ENCODE results near the gene SIAH2. TPM values are rescaled to one million over a fixed set of nuclear protein-coding genes. Genes with fewer than 3 reads are reported as not detected.

Gene SIAH2
- total and polyA plus RNA-seq, 2 of the 8 experiments (the other 6 are each of a cell fraction or from before 2014, with no cell fraction given) = 23.9 to 34.2 TPM

- Histone ChIP-seq H3K79me1 (ENCODE audit: low read depth, low read length) (peaks cover 3% of the 10 kb centered on the region; the same call in 1 of the 2 replicates), H3K4me1 (replicated peaks in 1 of 4; ENCODE audit: control insufficient read depth in 3 of 4, insufficient read depth in 4 of 4, low read length in 3 of 4) (peaks cover 0 to 2% (median 0%) of the 10 kb centered on the region in 4 experiments; a peak in 2 of 7 replicates), H2AK5ac (ENCODE audit: low read depth, low read length) (no peak overlapping the region), H3K56ac (replicated peaks; ENCODE audit: insufficient read length, low read depth, low read length) (no peak overlapping the region), H4K5ac (ENCODE audit: insufficient read length, low read depth, low read length) (no peak overlapping the region), H2BK120ac (replicated peaks; ENCODE audit: low read depth, low read length) (no peak overlapping the region), H4K8ac (ENCODE audit: extremely low read depth, insufficient read depth, low read length) (no peak overlapping the region), H2BK12ac (ENCODE audit: low read depth, low read length) (no peak overlapping the region), H3K27me3 (replicated peaks in 1 of 4; ENCODE audit: control insufficient read depth in 3 of 4, extremely low read depth in 1 of 4, insufficient read depth in 3 of 4, low read length in 3 of 4) (no peaks in the 10 kb centered on the region), H4K20me1 (replicated peaks in 1 of 2; ENCODE audit: control insufficient read depth in 1 of 2, insufficient read depth in 2 of 2, low read length in 2 of 2) (no peaks in the 10 kb centered on the region), H3K4ac (replicated peaks; ENCODE audit: insufficient read length, low read depth, low read length) (no peak overlapping the region), H3K9ac (replicated peaks in 1 of 4; ENCODE audit: extremely low read depth in 1 of 4, low read depth in 3 of 4, low read length in 3 of 4) (no peak overlapping the region), H3K18ac (ENCODE audit: extremely low read depth, low read length) (no peak overlapping the region), H3K4me2 (ENCODE audit: insufficient read depth in 1 of 2, low read depth in 2 of 2, low read length in 2 of 2) (no peak overlapping the region), H3K4me3 (ENCODE audit: extremely low read depth in 1 of 4, insufficient read depth in 2 of 4, low read depth in 3 of 4, low read length in 4 of 4) (no peak overlapping the region), H2BK20ac (ENCODE audit: low read length) (no peak overlapping the region), H3K79me2 (ENCODE audit: control insufficient read depth in 1 of 2, insufficient read depth in 2 of 2, low read length in 2 of 2) (no peaks in the 10 kb centered on the region), H4K91ac (replicated peaks; ENCODE audit: insufficient read length, low read length) (no peak overlapping the region), H3K23ac (ENCODE audit: insufficient read length) (no peak overlapping the region), H3K27ac (ENCODE audit: low read depth, low read length) (no peak overlapping the region), H2AFZ (ENCODE audit: low read length) (no peak overlapping the region), H3K23me2 (ENCODE audit: low read depth, low read length) (no peaks in the 10 kb centered on the region), H2BK15ac (ENCODE audit: low read length) (no peak overlapping the region), H3K9me3 (ENCODE audit: insufficient read depth in 2 of 2, low read depth in 1 of 2, low read length in 1 of 2) (no peaks in the 10 kb centered on the region), H3K36me3 (ENCODE audit: control insufficient read depth in 2 of 4, insufficient read depth in 4 of 4, low read length in 3 of 4) (no peaks in the 10 kb centered on the region), H2BK5ac (ENCODE audit: low read depth, low read length) (no peak overlapping the region), H3K14ac (ENCODE audit: insufficient read length) (no peak overlapping the region)
- no peak for FAIRE-seq
- ChIA-PET POLR2A (ENCODE audit: partially characterized antibody) (interaction anchor here (2.5 kb wide), 1 partner anchor 10 kb away, joined by 10 read pairs; no protein-coding TSS in a partner anchor), CTCF (ENCODE audit: partially characterized antibody) (interaction anchor here (1.1 kb wide), 1 partner anchor 24 kb away, joined by 3 read pairs; no protein-coding TSS in a partner anchor)
- DNase-seq (ENCODE audit: low read depth in 1 of 2, low spot score in 2 of 2) = no peak
- 94% methylated on average over 2 of the region's 2 CpGs; no CpG with 5 or more reads in 1 of the 2 experiments for WGBS, 2 experiments (ENCODE audit: extremely low coverage in 1 of 2, insufficient coverage in 1 of 2, insufficient read length in 1 of 2, insufficient replicate concordance in 2 of 2, low coverage in 1 of 2, low lambda C conversion rate in 2 of 2, missing lambda C conversion rate in 1 of 2)
- no peak for TF ChIP-seq PHF8 (conservative IDR thresholded peaks at IDR 0.05; ENCODE audit: low read depth, low read length)
- no peak for TF ChIP-seq TAF7 (optimal IDR thresholded peaks at IDR 0.05; ENCODE audit: borderline replicate concordance, low read depth, low read length)
- no peak for TF ChIP-seq SIRT6 (IDR thresholded peaks at IDR 0.05; ENCODE audit: low read length)
- no peak for TF ChIP-seq TBP (IDR thresholded peaks at IDR 0.05; ENCODE audit: low read depth, low read length)
- TF ChIP-seq KDM5A (IDR thresholded peaks at IDR 0.05; ENCODE audit: low read length) = no peak
- no peak for TF ChIP-seq MAX (IDR thresholded peaks at IDR 0.05)
- no peak for TF ChIP-seq GABPA (IDR thresholded peaks at IDR 0.05; ENCODE audit: borderline replicate concordance, insufficient read depth, low read length)
- TF ChIP-seq BCL11A (IDR thresholded peaks at IDR 0.05; ENCODE audit: low read depth in 2 of 2, low read length in 2 of 2) = no peak
- TF ChIP-seq KDM4A (IDR thresholded peaks at IDR 0.05; ENCODE audit: low read depth, low read length, severe bottlenecking) = no peak
- TF ChIP-seq ATF3 (IDR thresholded peaks at IDR 0.05; ENCODE audit: insufficient read depth, low read depth, low read length) = no peak
- no peak for TF ChIP-seq CHD2 (IDR thresholded peaks at IDR 0.05; ENCODE audit: low read length)
- no peak for TF ChIP-seq HDAC2 (IDR thresholded peaks at IDR 0.05; ENCODE audit: borderline replicate concordance in 1 of 2, low read depth in 2 of 2, low read length in 2 of 2)
- TF ChIP-seq EZH2 (IDR thresholded peaks at IDR 0.05; ENCODE audit: low read depth, low read length, severe bottlenecking) = no peak
Observed at GRCh38 chr3:150751781-150752263, 11.1 kb downstream of the SIAH2 start.
